HG02884 (cell line): ENCODE measurements around the gene RPIA.
"Not testable (repeated sequence)": the region's sequence is repeated elsewhere in the genome, so short reads cannot be mapped to it uniquely, and the experiment has no call there.

Experiments
- ATAC-seq: cut with Tn5 transposase; IDR thresholded peaks from one replicate; pipeline ENCODE4 v1.9.1; 2021; ENCODE audit warnings: mild to moderate bottlenecking, moderate library complexity; ENCODE audit not compliant: unreplicated experiment

The RPIA gene

GRCh38 chr2:88765154-88765888, 73.8 kb downstream of the RPIA start:
- peak; percentile 83 for ATAC-seq

- ATAC-seq = not testable (repeated sequence)
Observed at GRCh38 chr2:88765889-88766481, 74.5 kb downstream of the RPIA start.

- no peak for ATAC-seq
Observed at GRCh38 chr2:88770016-88770415, 78.5 kb downstream of the RPIA start.

GRCh38 chr2:88773233-88774028, 82.0 kb downstream of the RPIA start:
- ATAC-seq = not testable (repeated sequence)

GRCh38 chr2:88789213-88789612, 97.7 kb downstream of the RPIA start:
- ATAC-seq = not testable (repeated sequence)

GRCh38 chr2:88795932-88796331, 104.5 kb downstream of the RPIA start:
- not testable (repeated sequence) for ATAC-seq

- not testable (repeated sequence) for ATAC-seq
Observed at GRCh38 chr2:88796523-88796922, 105.0 kb downstream of the RPIA start.

- ATAC-seq = not testable (repeated sequence)
Observed at GRCh38 chr2:88797164-88797563, 105.7 kb downstream of the RPIA start.
